NCI-H345 treated with DMSO at 0.1 percent for 48 hours (cell line): Measurements from ENCODE around the gene CADM2.
A peak's percentile ranks its signal among the peaks of the same experiment; 100 is the strongest.
"Not testable (repeated sequence)": the region's sequence is repeated elsewhere in the genome, so short reads cannot be mapped to it uniquely, and the experiment has no call there.

ENCODE experiments used
- DNase-seq: peaks from one replicate; lab custom pipeline; 2025; ENCODE audit not compliant: unreplicated experiment; lab: John Stamatoyannopoulos, UW

The CADM2 gene

DNA sequence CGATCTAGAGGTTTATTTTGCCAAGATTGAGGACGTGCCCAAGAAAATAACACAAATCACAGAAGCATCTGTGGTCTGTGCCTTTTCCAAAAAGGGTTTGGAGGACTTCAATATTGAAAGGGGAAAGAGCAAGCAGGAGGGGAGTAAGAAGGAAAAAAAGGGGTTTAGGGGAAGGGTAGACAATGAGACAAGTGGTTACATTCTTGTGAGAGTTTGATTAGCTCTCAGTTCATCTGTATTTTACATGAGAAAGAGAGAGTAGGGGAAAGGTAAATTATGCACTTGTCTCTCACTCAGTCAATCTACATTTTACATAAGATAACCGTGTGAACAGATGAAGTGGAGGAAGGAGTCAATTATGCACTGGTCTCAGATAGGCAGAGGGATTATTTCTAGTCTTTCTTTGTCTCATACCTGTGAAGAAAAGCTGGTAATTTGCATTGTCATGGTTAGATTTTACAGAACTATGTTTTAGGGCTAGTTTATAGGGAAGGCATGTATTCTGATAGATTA is 931.3 kb downstream of the CADM2 start:
- no peak for DNase-seq

DNA sequence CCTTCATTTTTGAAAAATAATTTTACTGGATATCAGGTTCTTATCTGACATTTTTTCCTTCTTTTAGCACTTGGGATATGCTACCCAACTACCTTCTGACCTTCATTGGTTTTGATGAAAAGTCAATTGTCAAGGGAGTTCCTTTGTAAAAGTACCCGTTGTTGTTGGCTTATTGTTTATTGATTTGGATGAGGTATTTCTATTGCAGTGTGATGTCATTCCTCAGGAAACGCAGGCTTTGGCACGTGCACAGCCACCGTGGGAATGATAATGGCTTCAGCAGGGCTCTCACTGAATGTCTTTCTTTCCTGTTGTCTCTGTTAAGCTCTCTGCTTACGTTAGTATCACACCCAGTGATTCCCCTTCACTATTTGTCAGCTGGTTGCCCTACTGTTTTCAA is 944.6 kb downstream of the CADM2 start:
- no peak for DNase-seq

DNA sequence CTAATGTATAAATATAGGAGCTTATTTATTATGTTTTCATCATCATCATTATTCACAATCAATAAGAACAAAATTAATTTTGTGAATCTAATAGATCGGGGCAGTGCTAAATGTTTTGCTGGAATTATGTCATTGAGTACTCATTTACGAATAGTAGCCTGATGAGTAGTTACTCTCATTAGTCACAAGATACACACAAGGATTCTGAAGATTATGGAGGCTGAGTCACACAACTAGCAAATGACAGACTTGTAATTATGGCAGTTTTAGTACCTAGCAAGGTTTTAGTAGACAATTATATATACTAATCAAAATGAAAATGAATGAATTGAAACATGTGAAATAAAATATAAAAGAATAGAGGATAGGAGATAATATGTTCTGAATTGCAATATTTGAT is 954.2 kb downstream of the CADM2 start:
- no peak for DNase-seq

DNA sequence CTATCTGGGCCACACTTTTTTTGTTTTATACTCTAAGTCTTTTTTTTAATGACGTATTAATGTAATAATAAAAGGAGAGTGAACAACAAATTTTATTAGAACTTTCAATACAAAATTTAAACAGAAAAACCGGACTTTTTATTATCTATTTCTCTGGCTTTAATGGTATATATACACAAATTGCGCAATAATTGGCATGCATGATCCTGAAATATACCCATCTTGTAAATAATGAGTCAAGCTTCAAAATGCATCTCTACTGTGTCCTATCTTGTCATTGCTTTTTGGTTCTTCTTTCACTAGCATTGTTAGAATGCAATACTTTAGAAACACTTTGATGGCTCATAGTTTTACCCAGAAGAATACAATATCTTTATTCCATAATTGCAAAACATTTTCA is 963.6 kb downstream of the CADM2 start:
- no peak for DNase-seq

DNA sequence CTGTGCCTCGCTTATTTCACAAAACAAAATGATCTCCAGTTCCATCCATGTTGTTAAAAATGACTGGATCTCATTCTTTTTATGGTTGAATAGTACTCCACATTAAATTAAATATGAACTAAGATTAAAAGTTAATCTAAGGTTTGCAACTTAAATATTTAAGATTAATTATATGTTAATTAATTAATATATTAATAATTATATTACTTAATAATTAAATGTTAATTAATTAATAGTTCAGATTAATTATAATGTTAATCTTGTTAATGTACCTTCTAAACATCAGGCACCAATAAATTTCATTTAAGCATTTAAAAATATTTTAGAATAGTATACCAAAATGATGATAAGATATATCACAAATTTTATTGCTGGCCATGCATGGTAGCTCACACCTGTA is 971.9 kb downstream of the CADM2 start:
- DNase-seq = no peak

DNA sequence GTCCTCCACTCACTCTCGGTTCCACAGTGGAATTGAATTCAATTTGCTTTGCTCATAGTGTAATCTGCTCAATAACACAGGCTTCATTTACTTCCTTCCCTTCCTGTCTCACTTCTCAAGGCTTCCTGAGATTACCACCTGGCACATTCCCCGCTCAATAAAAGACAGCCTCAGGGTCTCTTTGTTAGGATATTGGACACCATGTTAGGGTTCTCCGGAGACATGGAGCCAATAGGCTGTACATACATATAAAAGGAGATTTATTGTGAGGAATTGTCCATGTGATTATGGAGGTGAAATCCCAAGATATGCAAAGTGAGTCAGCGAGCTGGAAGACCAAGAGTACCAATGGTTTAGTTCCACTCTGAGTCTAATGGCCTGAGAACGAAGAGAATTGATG is 974.5 kb downstream of the CADM2 start:
- DNase-seq = no peak

DNA sequence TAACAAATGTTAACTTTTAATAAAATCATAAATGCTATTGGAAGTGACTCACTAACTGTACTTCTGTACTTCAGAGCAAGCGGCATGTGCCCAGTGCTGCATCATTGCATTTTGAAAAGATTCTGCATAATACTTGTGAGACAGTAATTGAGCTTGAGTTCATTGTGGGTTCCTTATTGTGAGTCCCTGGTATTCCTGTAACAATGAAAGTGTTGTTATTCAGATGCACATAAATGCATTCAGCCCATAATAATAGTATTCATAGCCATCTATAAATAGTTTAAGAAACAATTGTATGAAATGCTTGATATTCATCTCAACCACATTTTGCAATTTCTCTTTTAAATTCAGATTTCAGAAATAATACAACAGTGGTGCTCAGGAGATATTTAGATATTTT is 976.4 kb downstream of the CADM2 start:
- DNase-seq = no peak

DNA sequence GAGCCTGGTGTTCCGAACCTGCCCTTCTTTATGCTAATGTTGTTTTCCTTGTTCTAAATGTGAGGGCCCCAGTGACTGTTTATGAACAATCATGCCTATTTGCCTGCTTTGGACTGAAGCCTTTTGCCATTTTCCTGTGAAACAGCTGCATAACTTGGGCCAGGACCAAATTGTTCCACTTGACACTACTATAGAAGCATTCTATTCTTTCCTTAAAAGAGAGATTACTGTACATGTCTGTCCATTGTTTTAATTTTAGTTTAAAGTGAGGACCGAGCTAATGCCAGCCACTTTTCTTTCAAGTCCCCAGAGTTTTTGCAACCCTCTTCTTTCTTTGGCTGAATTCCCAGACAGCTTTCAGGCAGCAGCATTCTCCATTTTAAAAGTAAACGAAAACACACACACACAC is 980.3 kb downstream of the CADM2 start:
- peak; percentile 38 for DNase-seq

DNA sequence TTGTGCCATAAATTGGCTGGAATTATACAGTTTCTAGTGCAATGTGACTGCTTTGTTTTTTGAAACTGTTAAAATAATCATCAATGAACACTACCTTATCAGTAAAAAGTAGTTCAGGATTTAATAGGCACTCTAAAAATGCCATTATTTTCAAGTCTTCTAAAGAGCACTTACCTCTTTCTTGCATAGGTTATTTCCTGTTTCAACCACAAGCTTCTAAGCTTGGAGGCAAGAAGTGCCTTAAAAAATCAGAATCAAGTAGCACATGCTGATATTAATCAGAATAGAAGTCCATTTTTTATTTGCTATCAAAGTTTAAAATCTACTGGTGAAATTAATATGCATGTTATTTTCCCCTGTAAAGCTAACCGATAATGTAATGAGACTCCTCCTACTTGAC is 991.6 kb downstream of the CADM2 start:
- DNase-seq = no peak

DNA sequence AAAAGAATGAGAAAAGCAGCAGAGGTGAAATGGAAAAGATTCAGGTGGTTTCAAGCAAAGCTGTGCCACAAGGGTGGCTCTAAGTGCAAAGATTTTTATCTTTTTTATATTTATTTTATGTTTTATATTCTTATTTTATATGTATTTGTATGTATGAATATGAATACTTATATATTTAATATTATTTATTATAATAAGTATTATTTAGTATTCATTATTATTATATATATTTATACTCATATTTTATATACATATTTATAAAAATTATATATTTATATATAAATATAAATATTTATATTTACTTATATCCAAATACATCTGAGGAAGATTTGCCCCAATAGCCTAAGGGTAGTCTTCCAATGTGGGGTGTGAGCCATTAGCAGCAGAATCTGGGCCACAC is 1002.0 kb downstream of the CADM2 start:
- DNase-seq = no peak

DNA sequence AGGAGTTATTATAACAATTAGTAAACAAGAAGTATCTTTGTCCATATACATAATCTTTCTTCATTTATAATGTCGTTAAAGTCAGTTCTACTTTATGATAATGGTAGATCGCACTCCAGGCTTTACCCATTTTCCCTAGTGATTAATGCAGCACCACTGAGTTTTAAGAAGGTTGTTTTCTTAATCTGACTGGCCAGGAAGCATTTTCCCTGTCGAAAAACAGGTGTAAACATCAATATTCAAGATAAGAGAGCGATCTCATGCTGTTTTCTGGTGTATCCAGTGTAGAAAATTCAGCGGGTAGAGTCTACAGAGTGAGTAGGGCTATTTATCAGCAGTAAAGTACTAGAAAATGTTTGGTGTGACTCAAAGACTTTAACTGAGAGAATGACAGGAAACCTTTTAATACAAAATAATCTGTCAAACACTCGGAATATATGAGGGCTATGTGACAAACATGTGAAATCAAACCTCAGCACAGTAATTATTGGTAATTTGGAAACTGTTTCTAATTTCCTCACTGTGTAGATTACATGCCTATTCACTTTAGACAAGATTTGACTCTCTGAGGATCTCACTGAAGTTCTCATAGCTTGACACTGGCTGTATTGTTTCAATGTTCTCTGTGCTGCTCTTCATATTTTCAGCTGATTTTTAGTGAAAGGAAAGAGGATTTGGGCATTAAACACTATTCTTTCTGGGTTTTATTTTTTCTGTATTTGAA is 1019.0 kb downstream of the CADM2 start:
- DNase-seq = no peak

DNA sequence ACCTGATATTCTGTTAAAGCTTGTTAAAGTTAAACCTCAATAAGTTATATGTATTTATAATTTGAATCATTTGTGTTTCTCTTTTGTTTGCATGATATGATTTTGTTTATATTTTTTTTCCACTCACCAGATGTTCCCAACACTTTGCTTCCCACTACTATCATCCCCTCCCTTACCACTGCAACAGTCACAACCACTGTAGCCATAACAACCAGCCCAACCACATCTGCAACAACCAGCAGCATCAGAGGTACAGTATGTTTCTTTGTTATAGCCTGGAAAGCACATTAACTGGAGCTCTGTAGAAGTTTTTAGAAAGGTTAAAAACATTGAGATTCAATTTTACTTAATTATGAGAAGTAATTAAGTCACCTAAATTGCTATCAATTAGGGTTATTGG is 1020.2 kb downstream of the CADM2 start:
- no peak for DNase-seq

DNA sequence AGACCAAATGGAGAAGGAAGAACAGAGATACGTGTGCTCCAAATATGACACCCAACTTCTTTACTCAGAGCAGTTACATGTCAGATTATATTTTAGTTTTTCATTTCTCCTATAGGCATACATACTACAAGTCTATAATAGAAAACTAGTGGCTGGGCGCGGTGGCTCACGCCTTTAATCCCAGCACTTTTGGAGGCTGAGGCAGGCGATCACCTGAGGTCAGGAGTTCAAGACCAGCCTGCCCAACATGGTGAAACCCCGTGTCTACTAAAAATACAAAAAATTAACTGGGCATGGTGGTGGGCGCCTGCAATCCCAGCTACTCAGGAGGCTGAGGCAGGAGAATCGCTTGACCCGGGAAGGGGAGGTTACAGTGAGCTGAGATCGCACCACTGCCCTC is 1030.8 kb downstream of the CADM2 start:
- DNase-seq = not testable (repeated sequence)

DNA sequence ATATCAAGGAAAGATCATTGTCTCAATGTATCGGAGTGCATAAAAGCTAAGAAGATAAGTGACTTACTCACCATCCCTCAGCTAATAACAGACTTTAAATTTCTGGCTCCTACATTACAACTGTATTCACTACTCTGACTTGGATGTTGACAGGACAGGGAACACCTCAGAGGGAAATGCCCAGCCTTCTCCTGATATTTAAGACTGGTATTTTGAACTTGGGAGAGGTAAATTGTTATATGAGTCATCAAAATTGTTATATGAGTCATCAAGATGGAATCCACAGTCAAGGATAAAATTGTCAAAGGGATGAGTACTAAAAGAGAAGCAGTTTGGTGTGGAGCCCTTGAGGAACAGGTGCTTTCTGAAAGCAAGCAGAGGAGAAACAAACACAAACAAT is 1070.8 kb downstream of the CADM2 start:
- DNase-seq = no peak

DNA sequence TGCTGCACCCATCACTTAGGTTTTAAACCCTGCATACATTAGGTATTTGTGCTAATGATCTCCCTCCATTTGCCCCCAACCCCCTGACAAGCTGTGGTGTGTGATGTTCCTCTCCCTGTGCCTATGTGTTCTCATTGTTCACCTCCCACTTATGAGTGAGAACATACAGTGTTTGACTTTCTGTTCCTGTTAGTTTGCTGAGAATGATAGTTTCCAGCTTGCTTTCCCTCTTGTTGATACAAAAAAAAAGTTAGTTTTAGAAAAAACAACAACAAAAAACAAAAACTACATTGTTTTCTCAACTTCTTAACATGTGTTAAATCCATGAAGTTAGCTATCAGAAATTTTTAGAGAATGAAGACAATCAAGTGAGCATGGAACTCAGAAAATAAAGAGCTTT is 1079.1 kb downstream of the CADM2 start:
- no peak for DNase-seq

DNA sequence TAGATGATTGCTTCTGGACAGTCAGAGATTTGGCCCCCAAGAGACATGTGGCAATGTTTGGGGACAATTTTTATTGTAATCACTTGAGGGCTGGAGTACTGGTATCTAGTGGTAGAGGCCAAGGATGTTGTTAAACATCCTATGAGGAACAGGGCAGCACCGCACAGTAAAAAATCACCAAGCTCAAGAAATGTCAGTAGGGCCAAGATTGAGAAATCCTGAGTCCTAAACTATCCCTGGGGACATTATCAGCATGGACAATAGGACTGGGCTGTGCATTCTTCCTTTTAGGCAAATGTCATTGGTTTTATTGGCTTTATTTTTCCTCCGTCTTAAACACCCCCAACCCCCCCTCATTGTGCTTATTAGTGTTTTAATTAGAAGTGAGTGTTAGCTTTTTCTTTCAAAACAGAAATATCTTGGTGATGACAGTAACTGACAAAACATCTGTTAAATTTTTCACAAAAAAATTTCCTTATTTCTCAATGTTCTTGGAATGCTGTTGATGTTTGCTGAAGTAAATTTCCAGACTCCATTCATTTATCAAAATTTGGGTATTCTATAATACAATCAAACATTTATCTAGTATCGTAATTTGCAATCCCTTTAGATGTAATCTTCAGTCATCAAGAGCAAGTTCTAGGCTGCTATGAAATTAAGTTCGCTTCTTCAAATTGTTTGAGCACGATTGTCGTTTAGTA is 1087.8 kb downstream of the CADM2 start:
- no peak for DNase-seq

DNA sequence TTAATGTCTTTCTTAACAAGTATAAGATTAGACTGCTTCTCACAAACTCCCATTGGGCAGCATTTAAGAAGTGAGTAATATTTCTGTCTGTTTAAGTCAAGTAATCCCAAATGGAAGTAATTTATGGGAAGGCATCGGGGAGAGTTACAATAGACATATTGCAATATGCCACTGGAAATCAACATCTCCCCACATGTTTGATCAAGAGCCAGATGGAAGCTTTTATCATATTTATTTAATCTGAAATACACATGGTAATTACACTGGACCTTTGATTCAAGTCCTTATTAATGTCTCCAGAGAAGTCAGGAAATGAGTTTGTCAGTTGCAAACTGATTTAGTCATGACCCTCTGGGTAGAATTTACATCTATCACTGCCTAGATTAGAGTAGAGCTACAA is 1088.4 kb downstream of the CADM2 start:
- DNase-seq = no peak

DNA sequence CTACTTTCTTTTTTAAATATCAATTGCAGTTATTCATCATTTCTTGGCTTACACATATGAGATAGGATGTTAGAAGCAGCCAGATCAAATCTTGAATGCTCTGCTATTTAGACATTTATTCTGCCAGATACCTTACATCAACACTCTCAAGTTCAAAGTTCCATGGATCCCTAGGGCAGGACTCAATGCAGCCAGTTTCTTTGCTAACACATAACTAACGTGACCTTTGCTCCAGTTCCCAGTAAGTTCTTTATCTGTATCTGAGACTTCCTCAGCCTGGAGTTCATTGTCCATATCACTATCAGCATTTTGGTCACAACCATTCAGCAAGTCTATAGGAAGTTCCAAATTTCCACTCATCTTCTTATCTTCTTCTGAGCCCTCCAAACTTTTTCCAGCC is 1092.3 kb downstream of the CADM2 start:
- DNase-seq = no peak

DNA sequence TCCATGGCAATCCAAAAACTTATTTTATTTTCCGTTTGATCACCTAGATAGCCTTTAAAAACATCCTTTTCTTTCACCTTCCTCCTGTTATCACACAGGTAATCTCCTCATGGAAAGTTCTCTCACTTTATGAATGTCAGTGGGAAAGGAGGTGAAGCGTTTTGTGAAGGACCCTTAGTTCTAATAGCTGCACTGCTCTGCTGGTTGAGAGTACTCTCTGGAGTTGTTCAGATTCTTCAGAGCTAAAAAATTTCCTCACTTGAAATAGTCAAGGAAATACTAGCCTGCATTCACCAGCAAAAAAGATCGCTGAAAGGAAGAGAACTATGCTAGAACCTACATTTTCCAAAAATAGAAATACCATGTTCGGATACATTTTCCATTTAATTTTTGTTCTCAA is 1097.2 kb downstream of the CADM2 start:
- no peak for DNase-seq

DNA sequence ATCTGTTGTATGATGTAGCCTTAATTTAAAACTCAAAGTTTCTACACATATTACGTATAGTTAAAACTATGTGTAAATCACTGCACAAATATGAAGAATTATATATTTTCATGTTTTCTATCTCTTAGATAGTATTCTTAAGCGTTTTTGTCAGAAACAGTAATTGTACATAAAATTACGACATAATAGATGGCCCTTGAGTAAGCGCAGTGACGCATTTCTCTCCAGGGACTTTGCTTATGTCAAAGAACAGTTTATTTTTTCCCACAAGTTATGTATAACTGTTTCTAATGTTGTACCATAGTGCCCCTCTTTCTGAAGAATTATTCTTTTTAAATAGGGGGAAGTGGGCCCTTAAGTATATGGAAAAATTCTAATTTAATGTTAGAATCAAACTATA is 1098.2 kb downstream of the CADM2 start:
- no peak for DNase-seq

DNA sequence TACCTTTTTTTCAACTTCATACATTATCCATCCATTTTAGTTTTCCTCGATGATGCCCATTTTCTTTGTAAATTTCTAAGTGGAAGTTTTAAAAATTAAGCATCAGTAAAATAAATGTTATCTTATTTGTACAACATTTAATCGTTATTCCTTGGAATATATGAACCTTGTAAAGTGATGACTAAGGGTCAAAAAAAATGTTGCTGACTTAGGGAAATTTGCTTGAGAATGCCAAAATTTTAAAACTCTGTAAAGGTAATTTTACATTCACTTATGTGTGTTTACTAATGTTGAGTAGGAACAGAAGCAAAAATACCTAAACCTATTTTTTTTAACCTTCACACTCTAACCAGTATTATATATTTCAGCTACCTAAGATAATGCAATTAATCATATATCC is 1115.0 kb downstream of the CADM2 start:
- no peak for DNase-seq

DNA sequence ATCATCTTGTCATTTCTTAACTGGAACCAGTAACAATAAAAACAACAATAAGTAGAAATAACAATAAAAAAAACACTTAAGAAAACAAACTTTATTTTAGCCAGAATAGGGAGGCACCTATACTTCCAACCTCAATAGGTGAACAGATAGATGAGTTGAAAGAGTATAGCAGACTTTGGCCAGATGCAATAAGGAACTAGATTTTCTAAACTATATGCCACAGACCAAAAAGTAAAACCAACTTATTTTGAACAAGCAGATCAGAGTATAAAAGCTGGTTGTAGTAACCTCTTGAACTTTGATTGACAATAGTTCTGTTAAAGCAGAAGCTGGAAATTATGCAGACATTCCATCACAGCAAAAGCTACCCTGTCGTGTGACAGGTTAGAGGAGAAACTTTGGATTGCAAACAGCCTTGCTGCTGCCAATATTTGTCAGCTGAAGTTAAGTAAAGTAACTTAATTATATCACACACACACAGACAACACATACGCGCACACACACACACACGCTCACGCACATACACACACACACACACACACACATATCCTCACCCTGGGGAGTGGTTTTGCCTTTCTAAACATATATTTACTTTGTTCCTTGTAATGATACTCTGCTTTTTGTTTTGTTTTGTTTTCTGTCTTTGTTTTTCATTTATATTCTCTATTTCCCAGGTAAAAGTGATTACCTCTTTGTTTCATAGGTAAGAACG is 1128.5 kb downstream of the CADM2 start:
- no peak for DNase-seq
